Activated T-cell treated with anti-CD3 and anti-CD28 coated beads for 24 hours (primary cell): ENCODE measurements around the gene ZFR2.

ENCODE experiments used
- DNase-seq: peaks from one replicate; pipeline ENCODE4 v3.0.0-alpha.2; 2020; ENCODE audit warnings: low read depth

ZFR2 gene

GRCh38 chr19:3785938-3786824, 82.7 kb downstream of the ZFR2 start, which contains the start of gene MATK:
Gene MATK, minus strand, starts transcription at chr19:3786381. Its CDS starts 1,246 bp downstream, at chr19:3785135.
- peak; percentile 12 for DNase-seq

- DNase-seq = peak; percentile 20
Observed at GRCh38 chr19:3785451-3785937, 83.3 kb downstream of the ZFR2 start.

GRCh38 chr19:3784607-3785450, 84.0 kb downstream of the ZFR2 start:
- no peak for DNase-seq

DNA sequence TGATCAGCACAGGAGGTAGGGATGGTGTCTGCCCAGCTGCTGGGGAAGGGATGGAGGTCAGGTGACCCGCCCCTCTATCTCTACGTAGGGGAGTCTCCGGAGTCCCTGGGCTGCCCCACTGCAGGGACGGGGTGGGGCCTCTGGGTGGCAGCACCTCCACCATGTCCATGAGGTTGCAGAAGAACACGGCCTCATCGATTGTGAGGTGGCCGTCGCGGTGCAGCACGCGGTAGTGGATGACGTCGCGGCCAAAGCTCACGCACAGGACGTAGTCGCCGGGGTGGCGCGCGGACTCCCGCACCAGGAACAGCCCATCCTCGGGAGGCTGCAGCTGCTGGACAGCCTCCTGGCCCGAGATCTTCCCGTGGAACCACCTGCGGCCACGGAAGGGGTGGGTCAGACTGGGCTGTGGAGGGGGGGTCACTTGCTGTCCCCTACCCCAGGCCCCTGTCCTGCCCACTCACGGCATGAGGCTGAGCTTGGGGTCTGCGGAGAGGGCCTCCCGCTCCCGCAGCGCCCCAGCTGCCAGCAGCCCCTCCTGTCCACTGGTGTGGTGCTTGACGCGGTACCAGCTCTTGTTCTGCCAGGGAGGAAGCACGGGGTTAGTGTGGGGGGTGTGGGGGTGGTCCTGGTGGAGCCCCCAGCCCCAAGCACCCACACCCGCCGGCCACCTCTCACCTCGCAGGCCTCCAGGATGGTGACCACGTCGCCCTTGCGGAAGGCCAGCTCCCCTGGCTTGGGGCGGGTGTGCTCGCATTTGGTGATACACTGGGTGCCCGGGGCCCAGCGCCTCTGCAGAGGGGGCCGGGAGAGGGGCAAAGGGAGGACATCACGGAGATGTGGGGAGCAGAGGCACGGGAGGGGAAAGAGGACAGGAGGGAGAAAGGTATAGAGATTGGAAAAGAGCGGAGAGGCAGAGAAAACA, 84.9 kb downstream of the ZFR2 start:
- peak; percentile 27 for DNase-seq

DNA sequence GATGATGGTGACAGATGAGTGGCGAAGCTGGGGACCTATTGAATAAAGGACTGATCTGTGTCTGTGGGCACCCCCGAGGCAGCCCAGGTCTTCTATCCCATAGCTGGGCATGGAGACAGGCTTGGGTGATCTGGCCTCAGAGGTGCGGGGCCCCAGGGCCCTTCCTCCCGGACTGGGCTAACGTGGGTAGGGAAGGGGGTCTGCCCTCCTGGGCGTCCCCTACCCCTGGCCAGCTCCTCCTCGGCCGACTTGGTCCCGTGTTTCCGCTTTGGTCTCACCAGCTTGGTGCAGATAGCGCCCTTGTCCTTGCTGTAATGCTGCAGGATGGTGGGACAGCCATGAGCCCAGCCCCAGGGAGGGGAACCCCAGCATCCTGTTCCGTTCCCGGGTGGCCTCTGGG, 85.9 kb downstream of the ZFR2 start:
- no peak for DNase-seq

DNA sequence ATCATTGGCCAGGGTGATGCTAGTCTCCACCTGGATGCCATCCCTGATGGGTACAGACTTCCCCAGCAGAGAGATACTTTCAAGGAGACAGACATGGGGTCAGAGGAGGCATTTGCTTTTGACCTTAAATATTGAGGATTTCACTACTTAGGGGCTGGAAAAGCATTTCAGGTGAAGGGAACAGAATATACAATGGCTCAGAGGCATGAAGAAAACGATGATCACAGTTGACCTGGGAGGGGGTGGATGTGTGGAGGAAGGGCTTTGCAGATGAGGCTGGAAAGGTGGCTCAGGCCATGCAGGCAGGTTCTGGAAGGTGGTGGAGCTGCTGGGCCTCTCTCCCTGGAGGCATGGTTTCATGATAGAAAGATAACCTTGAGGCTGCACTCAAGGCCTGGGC, 86.5 kb downstream of the ZFR2 start:
- DNase-seq = no peak

GRCh38 chr19:3781603-3782002, 87.2 kb downstream of the ZFR2 start:
- no peak for DNase-seq

DNA sequence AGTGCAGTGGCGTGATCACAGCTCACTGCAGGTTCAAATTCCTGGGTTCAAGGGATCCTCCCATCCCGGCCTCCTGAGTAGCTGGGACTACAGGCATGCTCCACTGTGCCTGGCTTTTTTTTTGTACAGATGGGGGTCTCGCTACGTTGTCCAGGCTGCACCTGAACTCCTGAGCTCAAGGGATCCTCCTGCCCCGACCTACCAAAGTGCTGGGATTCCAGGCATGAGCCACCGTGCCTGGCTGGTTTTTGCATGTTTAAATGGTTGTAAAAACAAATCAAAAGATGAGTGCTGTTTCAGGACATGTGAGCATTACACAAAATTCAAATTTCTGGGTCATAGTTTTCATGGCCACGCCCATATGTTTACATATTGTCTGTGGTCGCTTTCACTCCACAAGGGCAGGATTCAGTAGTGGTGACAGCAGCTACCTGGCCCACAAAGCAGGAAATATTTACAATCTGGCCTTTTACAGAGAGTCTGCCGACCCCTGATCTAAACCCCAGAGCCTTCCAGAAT, 88.0 kb downstream of the ZFR2 start:
- no peak for DNase-seq

- no peak for DNase-seq
Observed at GRCh38 chr19:3778899-3779723, 89.7 kb downstream of the ZFR2 start.

DNA sequence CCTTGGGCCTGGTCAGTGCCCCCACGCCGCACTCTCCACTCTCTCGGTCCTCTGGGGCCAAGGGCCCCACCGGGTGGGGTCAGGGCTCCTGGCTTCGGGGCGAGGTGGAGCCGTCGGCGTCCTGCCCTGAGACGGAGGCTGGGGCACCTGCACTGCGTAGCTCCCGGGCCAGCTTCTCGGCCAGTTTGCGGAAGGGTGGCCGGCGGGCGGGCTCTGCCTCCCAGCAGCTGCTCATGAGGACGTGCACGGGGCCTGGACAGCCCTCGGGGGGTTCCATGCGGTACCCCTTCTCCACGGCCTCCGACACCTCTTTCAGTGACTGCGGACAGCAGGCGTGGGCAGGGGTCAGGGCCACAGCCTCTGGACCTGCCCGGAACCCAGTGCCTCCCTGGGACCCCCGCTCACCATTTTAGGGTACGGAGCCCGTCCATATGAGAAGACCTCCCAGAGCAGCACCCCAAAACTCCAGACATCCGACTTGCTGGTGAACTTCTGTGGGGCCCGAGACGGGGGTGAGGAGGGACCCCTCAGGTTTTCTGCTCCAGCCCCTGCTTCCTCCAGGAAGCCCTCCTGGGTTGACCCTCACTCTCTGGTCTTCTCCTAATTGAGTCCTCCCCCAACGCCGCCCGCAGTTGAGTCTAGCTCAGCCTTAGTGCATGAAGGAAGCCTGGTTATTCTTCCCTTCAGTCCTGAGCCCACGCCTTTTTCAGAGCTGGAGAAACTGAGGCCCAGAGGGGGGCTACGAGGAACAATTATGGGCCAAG, 90.6 kb downstream of the ZFR2 start:
- DNase-seq = no peak

- DNase-seq = no peak
Observed at GRCh38 chr19:3776479-3777040, 92.3 kb downstream of the ZFR2 start.

DNA sequence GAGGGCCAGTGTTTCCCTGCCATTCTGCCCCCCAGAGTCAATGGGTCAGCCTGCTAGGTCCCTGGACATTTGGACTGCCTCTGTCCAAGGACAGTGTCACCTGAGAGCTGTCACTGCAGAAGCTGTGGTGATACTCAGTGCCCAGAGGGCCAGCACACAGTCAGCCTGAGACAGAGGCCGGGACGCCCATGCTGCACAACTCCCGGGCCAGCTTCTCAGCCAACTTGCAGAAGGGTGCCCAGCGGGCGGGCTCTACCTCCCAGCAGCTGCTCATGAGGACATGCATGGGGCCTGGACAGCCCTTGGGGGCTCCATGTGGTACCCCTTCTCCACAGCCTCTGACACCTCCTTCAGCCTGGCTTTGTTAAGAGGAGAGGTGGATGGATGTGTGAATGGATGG, 93.0 kb downstream of the ZFR2 start:
- no peak for DNase-seq

GRCh38 chr19:3775374-3775711, 93.5 kb downstream of the ZFR2 start:
- DNase-seq = no peak

DNA sequence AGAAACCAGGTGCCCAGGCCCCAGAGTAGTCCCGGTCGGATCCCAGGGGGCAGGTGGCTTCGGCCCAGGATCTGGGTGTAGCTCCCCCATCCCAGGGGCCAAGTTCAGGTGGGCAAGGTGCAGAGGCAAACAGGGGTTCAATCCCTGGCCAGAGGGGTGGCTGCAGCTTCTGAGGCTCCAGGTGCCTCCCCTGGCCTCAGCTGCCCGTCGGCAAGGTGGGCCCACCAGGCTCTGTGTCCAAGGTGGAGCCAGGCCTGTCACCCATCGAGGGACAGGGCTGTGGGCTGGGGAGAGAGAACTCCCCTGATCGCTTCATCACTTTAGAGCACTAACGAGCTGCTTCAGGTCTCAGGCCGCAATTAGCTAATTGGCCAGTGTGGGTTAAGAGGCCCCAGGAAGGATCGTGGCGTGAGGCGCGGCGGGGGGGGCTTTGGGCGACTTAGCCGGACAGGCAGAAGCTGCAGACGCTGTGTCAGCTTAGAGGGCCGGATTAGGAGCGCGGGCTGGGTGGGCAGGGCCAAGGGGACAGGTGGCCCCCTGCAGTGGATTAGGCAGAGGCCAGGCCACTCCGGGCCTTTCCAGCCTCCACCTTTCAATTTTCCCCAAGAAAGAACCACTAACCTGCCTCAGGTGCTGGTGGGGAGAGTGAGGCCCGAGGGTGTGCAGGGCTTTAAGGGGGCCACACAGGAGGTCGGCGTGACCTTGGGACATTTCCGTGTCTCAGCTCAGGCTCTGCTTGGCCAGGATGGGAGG, 94.0 kb downstream of the ZFR2 start:
- DNase-seq = no peak

DNA sequence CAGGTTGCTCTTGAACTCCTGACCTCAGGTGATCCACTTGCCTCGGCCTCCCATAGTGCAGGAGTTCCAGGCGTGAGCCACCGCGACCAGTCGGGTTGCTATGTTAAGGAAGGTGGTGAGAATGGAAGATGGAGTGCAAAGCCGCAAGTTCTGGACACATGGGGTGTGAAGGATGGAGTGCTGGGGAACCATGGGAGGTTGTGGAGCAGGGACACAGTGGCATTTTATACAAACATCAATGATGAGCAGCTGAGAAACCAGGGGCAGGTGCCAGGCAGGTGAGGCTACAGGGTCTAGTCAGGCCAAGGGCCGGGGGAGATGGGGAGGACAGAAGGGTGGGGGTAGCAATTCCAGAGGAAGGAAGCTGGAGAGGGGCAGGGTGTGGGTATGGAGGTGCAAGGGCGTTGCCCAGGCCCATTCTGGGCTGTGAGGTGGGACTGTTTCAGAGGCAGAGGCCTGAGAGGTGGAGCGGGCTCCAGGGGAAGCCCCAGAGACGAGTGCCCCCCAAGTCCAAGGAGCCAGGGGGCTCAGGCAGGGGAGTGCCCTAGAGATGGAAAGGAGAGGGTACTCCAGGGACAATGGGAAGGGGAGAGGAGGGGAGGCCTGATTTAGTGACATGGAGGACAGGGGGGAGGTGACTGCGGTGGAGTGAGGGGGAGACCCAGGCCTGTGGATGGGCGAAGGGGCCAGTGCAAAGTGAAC, 94.9 kb downstream of the ZFR2 start:
- no peak for DNase-seq

- no peak for DNase-seq
Observed at GRCh38 chr19:3771906-3772455, 96.9 kb downstream of the ZFR2 start, which contains the start of gene RAX2. Gene RAX2, minus strand, starts transcription at chr19:3772228. Its CDS starts 486 bp downstream, at chr19:3771742.

DNA sequence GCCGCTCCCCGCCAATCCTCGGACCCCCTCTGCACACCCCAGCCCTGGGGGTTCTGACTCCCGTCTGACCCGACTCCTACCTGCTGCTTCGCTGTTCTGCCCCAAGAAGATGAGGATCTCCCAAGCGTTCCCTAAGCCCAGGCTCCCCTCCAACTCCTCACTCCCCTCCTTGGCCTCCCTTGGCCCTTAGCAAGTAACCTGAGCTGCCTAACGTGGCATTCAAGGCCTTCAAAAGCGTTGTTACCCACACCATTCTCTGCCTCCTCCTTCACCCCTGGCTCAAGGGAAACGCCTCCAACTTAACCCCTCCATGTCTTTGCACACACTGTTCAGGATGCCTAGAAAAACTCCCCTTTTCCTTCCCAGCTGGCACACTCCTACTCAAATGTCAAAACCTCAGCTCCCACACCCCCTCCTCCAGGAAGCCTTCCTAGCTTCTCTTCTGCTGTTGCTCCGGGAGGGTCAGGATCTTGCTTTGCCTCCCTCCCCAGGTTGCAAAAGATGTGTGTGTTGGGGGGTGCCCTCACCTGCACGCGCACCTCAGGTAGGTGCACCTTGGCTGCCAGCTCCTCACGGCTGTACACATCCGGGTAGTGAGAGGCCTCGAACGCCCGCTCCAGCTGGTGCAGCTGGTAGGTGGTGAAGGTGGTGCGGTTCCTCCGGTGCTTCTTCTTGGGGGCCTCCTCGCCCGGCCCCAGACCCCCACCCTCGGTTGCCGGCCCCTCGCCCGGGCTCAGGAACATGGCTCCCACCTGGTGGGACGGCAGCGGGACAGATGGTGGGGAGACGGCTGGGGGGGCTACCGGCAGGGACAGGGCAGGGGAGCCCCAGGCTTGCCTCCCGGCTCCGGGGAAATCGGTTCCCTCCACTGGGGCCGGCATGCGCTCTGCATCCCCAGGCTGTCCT, 97.6 kb downstream of the ZFR2 start:
- no peak for DNase-seq
